Fibroblast of the conjunctiva (primary cell): ENCODE results near the gene TRAPPC2L.
"Not testable (repeated sequence)": the region's sequence is repeated elsewhere in the genome, so short reads cannot be mapped to it uniquely, and the experiment has no call there.

Experiments
- DNase-seq: peaks from one replicate; pipeline ENCODE4 v3.0.0-alpha.2; 2010; ENCODE audit warnings: low read depth

Gene TRAPPC2L

DNA sequence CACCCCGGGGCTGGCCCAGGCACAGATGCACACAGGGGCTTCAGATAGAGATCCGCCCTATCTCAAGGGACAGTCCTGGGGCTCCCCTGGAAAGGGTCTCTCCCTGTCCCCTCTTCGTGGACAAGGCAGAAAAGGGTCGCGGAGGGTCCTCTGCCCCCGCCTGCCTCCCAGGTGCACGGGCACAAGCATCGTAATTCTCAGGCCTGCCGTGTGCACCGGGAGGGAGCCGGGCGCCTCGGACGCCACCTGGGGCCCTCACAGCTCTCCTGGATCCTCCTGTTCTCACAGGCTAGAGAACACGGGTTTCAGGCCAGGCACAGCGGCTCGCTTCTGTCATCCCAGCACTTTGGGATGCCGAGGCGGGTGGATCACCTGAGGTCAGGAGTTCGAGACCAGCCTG, 21.4 kb downstream of the TRAPPC2L start:
- DNase-seq, result no peak

GRCh38 chr16:88878967-88879787, 22.2 kb downstream of the TRAPPC2L start:
- DNase-seq, result no peak

DNA sequence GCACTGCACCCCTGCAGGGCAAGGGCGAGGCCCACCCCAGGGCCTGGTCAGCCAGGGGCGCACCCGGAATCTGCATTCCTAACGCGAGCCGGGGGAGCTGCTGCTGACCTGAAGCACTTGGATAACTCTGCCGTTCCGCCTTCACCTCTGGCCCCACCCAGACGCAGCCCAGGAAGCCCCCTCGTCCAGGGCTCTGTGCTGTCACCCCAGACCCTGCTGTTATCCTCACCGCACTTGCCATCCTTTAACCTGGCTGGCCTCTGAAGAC, 22.8 kb downstream of the TRAPPC2L start:
- no peak for DNase-seq

GRCh38 chr16:88880226-88881006, 23.5 kb downstream of the TRAPPC2L start:
- no peak for DNase-seq

DNA sequence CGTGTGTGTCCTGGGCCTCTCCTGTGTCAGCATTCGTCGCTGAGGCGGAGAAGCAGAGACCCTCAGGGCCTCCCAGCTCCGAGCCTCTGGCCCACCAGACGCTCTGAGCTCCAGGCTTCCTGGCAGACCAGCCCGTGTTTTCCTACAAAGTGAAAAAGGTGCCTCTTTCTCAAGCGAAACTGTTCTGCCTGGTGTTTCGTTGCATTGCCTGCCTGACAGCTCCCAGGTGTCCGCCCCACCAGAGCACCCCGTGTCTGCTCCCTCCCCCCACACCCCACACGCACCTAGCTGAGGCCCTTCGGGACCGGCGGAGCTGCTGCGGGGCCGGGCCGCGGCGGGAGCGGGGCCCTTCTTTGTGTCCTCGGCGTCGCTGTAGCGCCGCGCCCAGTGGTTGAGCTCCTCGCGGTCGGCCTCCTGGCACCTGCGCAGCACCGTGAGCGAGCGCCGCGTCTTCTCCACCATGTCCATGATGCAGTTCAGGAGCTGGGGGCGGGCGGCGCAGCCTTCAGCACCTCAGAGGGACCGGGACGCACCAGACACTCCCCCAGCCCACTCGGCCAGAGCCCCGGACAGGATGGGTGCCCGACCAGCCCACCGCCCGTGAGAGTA, 24.2 kb downstream of the TRAPPC2L start:
- DNase-seq, result no peak

GRCh38 chr16:88881675-88882357, 24.9 kb downstream of the TRAPPC2L start:
- DNase-seq, result no peak

DNA sequence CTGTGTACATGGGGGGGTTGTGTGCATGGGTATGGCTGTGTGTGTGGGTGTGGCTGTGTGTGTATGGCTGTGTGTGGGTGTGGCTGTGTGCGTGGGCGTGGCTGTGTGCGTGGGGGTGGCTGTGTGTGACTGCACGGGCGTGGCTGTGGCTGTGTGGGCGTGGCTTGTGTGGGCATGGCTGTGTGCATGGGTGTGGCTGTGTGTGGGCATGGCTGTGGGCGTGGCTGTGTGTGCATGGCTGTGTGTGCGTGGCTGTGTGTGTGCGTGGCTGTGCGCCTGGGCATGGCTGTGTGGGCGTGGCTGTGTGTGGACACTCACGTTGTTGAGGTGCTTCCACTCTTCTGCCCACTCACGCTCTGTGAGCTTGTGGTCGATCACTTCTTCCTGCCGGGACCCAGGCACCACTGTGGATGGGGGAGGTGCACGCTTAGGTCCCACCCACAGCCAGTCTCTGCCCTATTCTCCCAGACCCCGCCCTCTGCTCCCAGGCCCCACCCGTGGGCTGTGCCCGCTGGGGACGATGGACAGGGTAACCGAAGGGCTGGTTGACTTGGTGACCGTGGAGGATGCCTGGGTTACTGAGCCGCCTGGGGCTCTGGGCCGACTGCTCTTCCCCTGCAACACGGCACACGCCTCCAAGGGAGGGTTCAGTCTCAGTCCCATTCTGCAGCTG, 25.6 kb downstream of the TRAPPC2L start:
- DNase-seq, result no peak

GRCh38 chr16:88883117-88883895, 26.4 kb downstream of the TRAPPC2L start:
- no peak for DNase-seq

DNA sequence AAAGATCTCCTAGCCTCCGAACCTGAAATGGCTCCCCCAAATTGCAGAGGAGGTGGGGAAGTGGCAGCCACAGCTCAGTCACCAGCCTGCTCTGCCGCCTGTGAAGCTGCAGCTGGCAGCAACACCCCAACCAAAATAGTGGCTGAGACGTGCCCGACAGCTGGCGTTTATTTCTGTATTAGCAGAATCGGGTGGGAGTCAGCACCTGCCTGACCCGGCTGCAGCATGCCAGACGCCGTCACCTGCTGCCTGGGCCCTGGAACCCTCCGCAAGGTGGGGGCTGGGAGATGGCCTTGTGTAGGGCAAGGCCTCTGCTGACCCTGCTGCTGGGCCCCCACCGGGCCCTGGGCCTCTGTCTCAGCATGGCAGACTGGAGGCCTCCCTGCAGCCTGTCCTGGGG, 27.0 kb downstream of the TRAPPC2L start:
- DNase-seq, result no peak

- no peak for DNase-seq
Observed at GRCh38 chr16:88884569-88885271, 27.8 kb downstream of the TRAPPC2L start.

- DNase-seq, result no peak
Observed at GRCh38 chr16:88885693-88886280, 28.9 kb downstream of the TRAPPC2L start.

DNA sequence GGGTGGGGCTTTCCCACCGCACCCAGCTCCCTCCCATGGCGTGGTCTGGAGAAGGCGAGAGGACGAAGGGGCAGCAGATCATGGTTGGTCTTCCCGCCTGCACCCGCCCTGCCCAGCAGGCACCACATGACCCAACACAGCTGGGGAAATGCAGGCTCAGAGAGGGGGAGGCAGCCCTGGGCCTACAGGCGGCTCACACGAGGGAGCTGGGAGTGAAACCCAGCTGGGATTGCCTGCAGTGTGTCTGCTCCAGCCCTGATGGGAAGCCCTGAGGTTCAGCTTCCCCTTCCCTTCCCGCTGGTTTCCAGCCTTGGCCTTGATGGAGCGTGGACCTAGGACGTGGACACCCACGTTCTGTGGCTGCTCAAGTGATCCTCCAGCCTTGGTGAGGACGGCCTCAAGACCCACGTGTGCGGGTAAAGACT, 29.5 kb downstream of the TRAPPC2L start:
- DNase-seq, result no peak

DNA sequence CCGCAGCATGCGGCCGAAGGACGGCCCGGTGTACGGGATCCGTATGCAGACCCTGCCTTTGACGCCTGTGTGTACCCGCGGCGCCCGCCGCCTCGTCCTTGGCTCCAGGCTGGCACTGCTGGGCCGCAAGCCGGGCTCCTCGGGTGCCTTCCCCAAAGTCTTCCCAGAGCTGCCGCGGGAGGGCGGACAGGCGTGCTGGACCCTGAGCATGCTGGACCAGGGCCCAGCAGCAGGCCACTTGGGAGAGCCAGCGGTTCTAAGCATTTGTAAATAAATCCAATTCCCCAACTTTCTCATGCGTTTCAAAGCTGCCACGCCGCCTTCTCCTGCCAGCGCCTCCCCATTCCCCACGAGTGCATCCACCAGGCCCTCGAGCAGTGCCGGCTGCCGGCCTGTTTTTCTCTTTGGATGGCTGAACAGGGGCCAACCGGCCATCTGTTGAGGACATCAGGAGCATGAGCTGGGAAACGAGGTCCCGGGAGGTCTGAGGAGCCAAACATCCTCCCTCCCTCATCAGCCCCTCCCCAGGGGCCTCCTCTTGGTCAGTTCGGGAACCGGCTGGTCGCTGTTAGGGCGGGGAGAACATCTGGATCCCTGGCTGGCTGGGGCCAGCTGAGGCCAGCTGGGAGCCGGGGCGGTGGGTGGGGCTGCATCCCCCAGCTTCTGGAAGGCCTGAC, 30.1 kb downstream of the TRAPPC2L start:
- DNase-seq, result peak; percentile 43

- no peak for DNase-seq
Observed at GRCh38 chr16:88888057-88888456, 31.1 kb downstream of the TRAPPC2L start.

DNA sequence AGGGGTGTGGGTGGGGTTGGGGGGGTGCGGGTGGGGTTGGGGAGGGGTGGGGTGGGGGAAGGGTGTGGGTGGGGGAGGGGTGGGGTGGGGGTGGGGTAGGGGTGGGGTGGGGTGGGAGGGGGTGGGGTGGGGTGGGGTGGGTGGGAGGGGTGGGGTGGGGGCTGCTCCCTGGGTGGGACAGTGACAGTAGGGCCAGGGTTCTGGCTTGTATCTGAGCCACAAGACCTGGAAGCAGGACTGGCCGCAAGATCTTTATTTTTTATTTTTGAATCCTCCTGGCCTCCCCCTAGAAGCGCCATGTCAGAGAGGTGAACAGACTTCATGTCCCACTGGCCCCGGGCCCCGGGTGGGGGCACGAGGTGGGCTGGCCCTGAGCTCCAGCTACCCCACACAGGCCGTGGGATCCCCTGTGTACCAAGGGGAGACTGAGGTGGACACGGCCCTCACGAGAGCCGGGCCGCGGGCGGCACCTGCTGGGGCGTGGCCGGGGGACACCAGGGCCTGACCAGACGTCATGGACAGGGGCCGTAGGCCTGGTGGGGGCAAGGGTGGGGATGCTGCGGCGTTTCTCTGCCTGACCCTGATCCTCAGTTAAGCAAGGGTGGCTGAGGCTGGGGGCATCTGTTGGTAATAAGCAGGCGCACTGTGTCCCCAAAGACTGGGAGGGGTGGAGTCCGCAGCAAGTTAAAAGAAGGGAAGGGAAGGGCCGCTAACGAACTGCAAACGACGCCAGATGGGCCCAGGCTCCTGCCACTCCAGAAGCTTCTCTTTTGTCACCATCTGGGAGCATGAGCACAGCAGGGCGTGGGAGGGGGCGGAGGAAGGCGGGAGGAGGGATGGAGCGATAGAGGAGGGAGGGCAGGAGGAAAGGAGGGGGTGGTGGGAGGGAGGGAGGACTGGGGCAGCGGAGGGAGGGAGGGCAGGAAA, 31.8 kb downstream of the TRAPPC2L start:
- DNase-seq, result no peak

- DNase-seq, result not testable (repeated sequence)
Observed at GRCh38 chr16:88889702-88890352, 32.9 kb downstream of the TRAPPC2L start.

- no peak for DNase-seq
Observed at GRCh38 chr16:88891083-88891482, 34.2 kb downstream of the TRAPPC2L start.

DNA sequence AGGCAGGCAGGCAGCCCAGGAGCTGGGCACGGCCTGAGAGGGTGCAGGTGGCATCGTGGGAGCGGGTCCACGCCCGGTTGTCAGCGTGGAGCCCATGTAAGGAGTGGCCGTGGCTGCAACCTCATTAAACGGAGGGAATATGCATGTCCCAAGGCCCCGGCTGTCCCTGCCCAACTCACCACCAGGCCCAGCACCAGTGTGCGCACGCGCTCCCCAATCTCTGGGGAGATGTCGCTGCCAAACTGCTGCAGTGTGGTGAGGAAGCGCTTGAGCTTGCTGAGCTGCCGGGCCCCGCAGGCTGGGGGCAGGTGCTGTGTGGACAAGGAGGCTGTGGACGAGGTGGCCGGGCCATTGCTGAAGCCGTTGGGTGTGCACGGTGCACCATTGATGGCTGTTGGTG, 35.1 kb downstream of the TRAPPC2L start:
- DNase-seq, result no peak
